NCI-H2227 treated with DMSO at 0.1 percent for 48 hours (cell line): ENCODE results near the gene LRP2BP.
"Not testable (repeated sequence)": the region's sequence is repeated elsewhere in the genome, so short reads cannot be mapped to it uniquely, and the experiment has no call there.

Source experiments
- DNase-seq: peaks from one replicate; lab custom pipeline; 2025; lab: John Stamatoyannopoulos, UW

The LRP2BP gene

GRCh38 chr4:185361872-185362271, 33.9 kb downstream of the LRP2BP start:
- DNase-seq = no peak

GRCh38 chr4:185359767-185360446, 35.8 kb downstream of the LRP2BP start:
- DNase-seq = no peak

GRCh38 chr4:185358959-185359358, 36.8 kb downstream of the LRP2BP start:
- DNase-seq = no peak

GRCh38 chr4:185358514-185358913, 37.2 kb downstream of the LRP2BP start:
- DNase-seq = no peak

- DNase-seq = no peak
Measured at GRCh38 chr4:185357733-185358440, 37.8 kb downstream of the LRP2BP start.

- DNase-seq = no peak
Measured at GRCh38 chr4:185357211-185357610, 38.5 kb downstream of the LRP2BP start.

- no peak for DNase-seq
Measured at GRCh38 chr4:185352741-185353140, 43.0 kb downstream of the LRP2BP start.

- DNase-seq = no peak
Measured at GRCh38 chr4:185352202-185352601, 43.5 kb downstream of the LRP2BP start.

GRCh38 chr4:185351691-185352090, 44.0 kb downstream of the LRP2BP start:
- no peak for DNase-seq

- no peak for DNase-seq
Measured at GRCh38 chr4:185346975-185347601, 48.6 kb downstream of the LRP2BP start.

GRCh38 chr4:185344743-185345538, 50.8 kb downstream of the LRP2BP start:
- no peak for DNase-seq

- no peak for DNase-seq
Measured at GRCh38 chr4:185343726-185344581, 51.8 kb downstream of the LRP2BP start.

GRCh38 chr4:185341841-185342240, 53.9 kb downstream of the LRP2BP start:
- no peak for DNase-seq

GRCh38 chr4:185341377-185341776, 54.3 kb downstream of the LRP2BP start:
- no peak for DNase-seq

- no peak for DNase-seq
Measured at GRCh38 chr4:185339941-185340340, 55.8 kb downstream of the LRP2BP start.

- no peak for DNase-seq
Measured at GRCh38 chr4:185335579-185335978, 60.1 kb downstream of the LRP2BP start.

- DNase-seq = no peak
Measured at GRCh38 chr4:185334326-185334725, 61.4 kb downstream of the LRP2BP start.

GRCh38 chr4:185332575-185333464, 62.9 kb downstream of the LRP2BP start:
- DNase-seq = no peak

GRCh38 chr4:185329879-185330510, 65.7 kb downstream of the LRP2BP start:
- not testable (repeated sequence) for DNase-seq

- no peak for DNase-seq
Measured at GRCh38 chr4:185328586-185328985, 67.1 kb downstream of the LRP2BP start.
